Measurements from ENCODE around the gene KLHL22.

- TF ChIP-seq CTCF (IDR thresholded peaks at IDR 0.05; ENCODE audit: low read length) (no peak), EZH2 (IDR thresholded peaks at IDR 0.05; ENCODE audit: borderline replicate concordance, low read length) (no peak)
Observed at GRCh38 chr22:20400606-20401375, 94.8 kb downstream of the KLHL22 start.

All from OCI-LY1 (cell line).